Measurements from ENCODE around the gene PEX5L. TPM values are rescaled to one million over a fixed set of nuclear protein-coding genes. Genes with fewer than 3 reads are reported as not detected.

PEX5L gene
- total RNA-seq, 6 experiments from 2014 or later: not detected

- ATAC-seq: no peak
- Histone ChIP-seq H3K27me3 (no peaks in the 10 kb centered on the region), H3K4me1 (no peaks in the 10 kb centered on the region), H3K36me3 (peaks cover 0 to 2% (median 0%) of the 10 kb centered on the region in 4 donors), H3K4me3 (no peak overlapping the region), H3K27ac (no peak overlapping the region), H3K9me3 (no peaks in the 10 kb centered on the region)
- WGBS (ENCODE audit: insufficient coverage, low coverage, low lambda C conversion rate, missing lambda C conversion rate): 100% methylated on average over 1 of the region's 28 CpGs
- TF ChIP-seq POLR2A (IDR thresholded peaks at IDR 0.05) (no peak), CTCF (IDR thresholded peaks at IDR 0.05) (no peak)
- DNase-seq: no peak
- intact Hi-C loops (cut with DNase I): no loop called here
Measured at GRCh38 chr3:179775416-179776122, 261.2 kb downstream of the PEX5L start.

GRCh38 chr3:179772297-179772696 is 264.4 kb downstream of the PEX5L start:
- peaks cover 0 to 2% (median 0%) of the 10 kb centered on the region in 4 donors for H3K36me3 ChIP-seq
- WGBS (ENCODE audit: insufficient coverage, low coverage, low lambda C conversion rate, missing lambda C conversion rate): 76% methylated on average over 5 of the region's 5 CpGs

GRCh38 chr3:179771797-179772196 is 264.9 kb downstream of the PEX5L start:
- no peaks in the 10 kb centered on the region for H3K9me3 ChIP-seq
- 95% methylated on average over 4 of the region's 4 CpGs for WGBS (ENCODE audit: insufficient coverage, low coverage, low lambda C conversion rate, missing lambda C conversion rate)
- peaks cover 0 to 3% (median 2%) of the 10 kb centered on the region in 4 donors for H3K36me3 ChIP-seq
- no peak overlapping the region for H3K27ac ChIP-seq
- ATAC-seq (no peak), DNase-seq (no peak)
- TF ChIP-seq POLR2A (IDR thresholded peaks at IDR 0.05) (no peak), CTCF (IDR thresholded peaks at IDR 0.05) (no peak)
- H3K4me3 ChIP-seq: no peak overlapping the region
- no peaks in the 10 kb centered on the region for H3K4me1 ChIP-seq
- H3K27me3 ChIP-seq: no peaks in the 10 kb centered on the region
- intact Hi-C loops (cut with DNase I): no loop called here

More at GRCh38 chr3:179772297-179772696, 264.4 kb downstream of the PEX5L start:
- ATAC-seq: no peak
- no peaks in the 10 kb centered on the region for H3K9me3 ChIP-seq
- no peaks in the 10 kb centered on the region for H3K4me1 ChIP-seq
- no peak overlapping the region for H3K4me3 ChIP-seq
- H3K27ac ChIP-seq: no peak overlapping the region
- intact Hi-C loops (cut with DNase I): no loop called here
- no peak for DNase-seq
- no peaks in the 10 kb centered on the region for H3K27me3 ChIP-seq
- TF ChIP-seq POLR2A (IDR thresholded peaks at IDR 0.05): no peak
- TF ChIP-seq CTCF (IDR thresholded peaks at IDR 0.05): no peak

- DNase-seq (no peak), ATAC-seq (no peak)
- Histone ChIP-seq H3K9me3 (no peaks in the 10 kb centered on the region), H3K27ac (no peak overlapping the region), H3K27me3 (no peaks in the 10 kb centered on the region), H3K4me1 (no peaks in the 10 kb centered on the region), H3K36me3 (peaks cover 0 to 24% (median 3%) of the 10 kb centered on the region in 4 donors), H3K4me3 (no peak overlapping the region)
- WGBS (ENCODE audit: insufficient coverage, low coverage, low lambda C conversion rate, missing lambda C conversion rate): 61% methylated on average over 9 of the region's 9 CpGs
- intact Hi-C loops (cut with DNase I): no loop called here
- no peak for TF ChIP-seq CTCF (IDR thresholded peaks at IDR 0.05)
- TF ChIP-seq POLR2A (IDR thresholded peaks at IDR 0.05): no peak
Measured at GRCh38 chr3:179769411-179770247, 267.1 kb downstream of the PEX5L start.
